OCI-M1 (cell line): ENCODE results near the gene TRAF3IP3.

Experiments
- DNase-seq: peaks from one replicate; lab custom pipeline; 2025; lab: John Stamatoyannopoulos, UW

The TRAF3IP3 gene

GRCh38 chr1:209802117-209802779 lies 46.4 kb downstream of the TRAF3IP3 start:
- peak; percentile 61 for DNase-seq

- no peak for DNase-seq
These were observed 46.9 kb downstream of the TRAF3IP3 start for GRCh38 chr1:209802780-209803152.

GRCh38 chr1:209803568-209803967 lies 47.7 kb downstream of the TRAF3IP3 start:
- DNase-seq = no peak

- DNase-seq = no peak
These were observed 49.5 kb downstream of the TRAF3IP3 start for GRCh38 chr1:209805341-209805781.

- peak; percentile 91 for DNase-seq
These were observed 50.3 kb downstream of the TRAF3IP3 start, which contains the start of gene IRF6 for GRCh38 chr1:209805875-209806760. Gene IRF6 (minus strand): TSS chr1:209806142. CDS start chr1:209801413, 4,729 bp downstream.

GRCh38 chr1:209807509-209807908 lies 51.7 kb downstream of the TRAF3IP3 start:
- no peak for DNase-seq

GRCh38 chr1:209808059-209808581 lies 52.3 kb downstream of the TRAF3IP3 start:
- peak; percentile 90 for DNase-seq

- no peak for DNase-seq
These were observed 53.8 kb downstream of the TRAF3IP3 start for GRCh38 chr1:209809611-209810010.

GRCh38 chr1:209810783-209811182 lies 54.9 kb downstream of the TRAF3IP3 start:
- no peak for DNase-seq

GRCh38 chr1:209813902-209814301 lies 58.0 kb downstream of the TRAF3IP3 start:
- DNase-seq = no peak

- no peak for DNase-seq
These were observed 59.6 kb downstream of the TRAF3IP3 start for GRCh38 chr1:209815490-209815889.

GRCh38 chr1:209815931-209816341 lies 60.1 kb downstream of the TRAF3IP3 start:
- no peak for DNase-seq

GRCh38 chr1:209816923-209817322 lies 61.1 kb downstream of the TRAF3IP3 start:
- no peak for DNase-seq

- no peak for DNase-seq
These were observed 61.8 kb downstream of the TRAF3IP3 start for GRCh38 chr1:209817691-209818090.

- DNase-seq = no peak
These were observed 63.2 kb downstream of the TRAF3IP3 start for GRCh38 chr1:209819058-209819457.

- no peak for DNase-seq
These were observed 65.1 kb downstream of the TRAF3IP3 start for GRCh38 chr1:209820986-209821385.

- no peak for DNase-seq
These were observed 66.9 kb downstream of the TRAF3IP3 start for GRCh38 chr1:209822706-209823105.

GRCh38 chr1:209823143-209824041 lies 67.5 kb downstream of the TRAF3IP3 start:
- DNase-seq = peak; percentile 85

- DNase-seq = no peak
These were observed 70.0 kb downstream of the TRAF3IP3 start for GRCh38 chr1:209825591-209826434.

- DNase-seq = peak; percentile 99
These were observed 71.8 kb downstream of the TRAF3IP3 start, which contains the start of gene UTP25 for GRCh38 chr1:209827384-209828262. Gene UTP25 (plus strand): TSS chr1:209827972. CDS start chr1:209828064, 92 bp downstream.
